IPS-NIHi7 (cell line): ENCODE measurements around the gene THSD7A.

Source experiments
- DNase-seq: peaks from one replicate; pipeline ENCODE4 v3.0.0; 2012; ENCODE audit warnings: mixed read lengths; ENCODE audit errors: extremely low spot score

THSD7A gene

GRCh38 chr7:11810043-11810625 is 21.9 kb downstream of the THSD7A start:
- DNase-seq, result peak; percentile 13

- no peak for DNase-seq
Measured at GRCh38 chr7:11807000-11807399, 25.0 kb downstream of the THSD7A start.

- DNase-seq, result no peak
Measured at GRCh38 chr7:11804621-11805020, 27.4 kb downstream of the THSD7A start.

GRCh38 chr7:11795231-11795630 is 36.8 kb downstream of the THSD7A start:
- DNase-seq, result no peak

- DNase-seq, result no peak
Measured at GRCh38 chr7:11792166-11792565, 39.8 kb downstream of the THSD7A start.

- no peak for DNase-seq
Measured at GRCh38 chr7:11788568-11788967, 43.4 kb downstream of the THSD7A start.

GRCh38 chr7:11787534-11787933 is 44.5 kb downstream of the THSD7A start:
- DNase-seq, result no peak

GRCh38 chr7:11786186-11786585 is 45.8 kb downstream of the THSD7A start:
- DNase-seq, result peak; percentile 17

GRCh38 chr7:11784769-11785536 is 47.0 kb downstream of the THSD7A start:
- DNase-seq, result no peak

- no peak for DNase-seq
Measured at GRCh38 chr7:11779864-11780674, 51.9 kb downstream of the THSD7A start.

- no peak for DNase-seq
Measured at GRCh38 chr7:11776039-11776438, 56.0 kb downstream of the THSD7A start.

GRCh38 chr7:11775401-11775800 is 56.6 kb downstream of the THSD7A start:
- DNase-seq, result no peak

- no peak for DNase-seq
Measured at GRCh38 chr7:11768263-11768662, 63.7 kb downstream of the THSD7A start.

- no peak for DNase-seq
Measured at GRCh38 chr7:11767148-11767547, 64.8 kb downstream of the THSD7A start.

- DNase-seq, result no peak
Measured at GRCh38 chr7:11760372-11760771, 71.6 kb downstream of the THSD7A start.

GRCh38 chr7:11758627-11759111 is 73.3 kb downstream of the THSD7A start:
- DNase-seq, result no peak

- DNase-seq, result no peak
Measured at GRCh38 chr7:11757153-11757552, 74.8 kb downstream of the THSD7A start.

- DNase-seq, result no peak
Measured at GRCh38 chr7:11754933-11755332, 77.1 kb downstream of the THSD7A start.

GRCh38 chr7:11754123-11754522 is 77.9 kb downstream of the THSD7A start:
- no peak for DNase-seq

- DNase-seq, result no peak
Measured at GRCh38 chr7:11753433-11753832, 78.6 kb downstream of the THSD7A start.

GRCh38 chr7:11751807-11752389 is 80.1 kb downstream of the THSD7A start:
- no peak for DNase-seq

- no peak for DNase-seq
Measured at GRCh38 chr7:11751315-11751714, 80.7 kb downstream of the THSD7A start.
